Keratinocyte (primary cell): ENCODE results near the gene SMIM7. TPM values are rescaled to one million over a fixed set of nuclear protein-coding genes. Genes with fewer than 3 reads are reported as not detected.

Experiments
- DNase-seq: peaks from one replicate; pipeline ENCODE4 v3.0.0-alpha.2; 2011; ENCODE audit warnings: low read depth, missing footprints, low spot score
- FAIRE-seq: peaks from 2 replicates; lab custom pipeline; 2011; peaks lifted over from hg19 to GRCh38; lab: Jason Lieb, UNC
- H2AFZ ChIP-seq: 2 replicates; pipeline ENCODE4 v1.6.0; 2012; ENCODE audit warnings: low read length, control low read depth, inconsistent platforms; ENCODE audit not compliant: control insufficient read depth
- H3K27ac ChIP-seq: 2 replicates; pipeline ENCODE4 v1.5.1; 2011; ENCODE audit warnings: low read length; ENCODE audit not compliant: control insufficient read depth, insufficient read depth
- H3K27me3 ChIP-seq: 3 replicates; pipeline ENCODE4 v1.6.0; 2011; ENCODE audit warnings: low read length; ENCODE audit not compliant: control insufficient read depth, insufficient read depth; ENCODE audit errors: extremely low read depth
- H3K36me3 ChIP-seq, 2 experiments: 2 replicates in 1 of 2; 3 replicates in 1 of 2; pipeline ENCODE4 v1.5.1; 2011; ENCODE audit warnings: low read length in 2 of 2, mild to moderate bottlenecking in 1 of 2; ENCODE audit not compliant: control insufficient read depth in 2 of 2, insufficient read depth in 2 of 2; ENCODE audit errors: extremely low read depth in 1 of 2
- H3K4me1 ChIP-seq: 3 replicates; pipeline ENCODE4 v1.5.1; 2011; ENCODE audit warnings: low read length; ENCODE audit not compliant: control insufficient read depth, insufficient read depth; ENCODE audit errors: extremely low read depth
- H3K4me2 ChIP-seq: 3 replicates; pipeline ENCODE4 v1.6.0; 2011; ENCODE audit warnings: low read depth, low read length; ENCODE audit not compliant: control insufficient read depth, insufficient read depth; ENCODE audit errors: extremely low read depth
- H3K4me3 ChIP-seq, 3 experiments: fragments of 200-600 bp in 1 of 3; sonication (generic) in 1 of 3; 2 replicates in 2 of 3; 3 replicates in 1 of 3; pipeline ENCODE4 v1.5.1; 2011 to 2016; ENCODE audit warnings: low read length in 3 of 3, mild to moderate bottlenecking in 3 of 3, control low read depth in 2 of 3, inconsistent platforms in 1 of 3, low read depth in 1 of 3, mixed read lengths in 1 of 3, mixed run types in 1 of 3, moderate library complexity in 1 of 3; ENCODE audit not compliant: control insufficient read depth in 2 of 3, insufficient read depth in 2 of 3; ENCODE audit errors: extremely low read depth in 1 of 3
- H3K79me2 ChIP-seq: 2 replicates; pipeline ENCODE4 v1.6.0; 2012; ENCODE audit warnings: low read length; ENCODE audit not compliant: control insufficient read depth, insufficient read depth
- H3K9ac ChIP-seq: 3 replicates; pipeline ENCODE4 v1.6.0; 2011; ENCODE audit warnings: low read length; ENCODE audit not compliant: control insufficient read depth, insufficient read depth; ENCODE audit errors: extremely low read depth
- H3K9me1 ChIP-seq: 3 replicates; pipeline ENCODE4 v1.6.0; 2011; ENCODE audit warnings: low read length; ENCODE audit not compliant: control insufficient read depth, insufficient read depth; ENCODE audit errors: extremely low read depth
- H3K9me3 ChIP-seq: 2 replicates; pipeline ENCODE4 v1.5.1; 2012; ENCODE audit warnings: low read depth, low read length; ENCODE audit not compliant: control insufficient read depth
- H4K20me1 ChIP-seq: 3 replicates; pipeline ENCODE4 v1.6.0; 2011; ENCODE audit warnings: low read length; ENCODE audit not compliant: control insufficient read depth, insufficient read depth; ENCODE audit errors: extremely low read depth
- CTCF ChIP-seq, 3 experiments: IDR thresholded peaks in 1 of 3; conservative IDR thresholded peaks in 1 of 3; optimal IDR thresholded peaks in 1 of 3; 2 replicates in 2 of 3; 3 replicates in 1 of 3; pipeline versions ENCODE3 to v1.5.1; 2011; ENCODE audit warnings: low read length in 3 of 3, mild to moderate bottlenecking in 3 of 3, moderate library complexity in 2 of 3, control low read depth in 1 of 3, inconsistent platforms in 1 of 3; ENCODE audit not compliant: insufficient read depth in 2 of 3; ENCODE audit errors: extremely low read depth in 1 of 3
- EZH2 ChIP-seq: IDR thresholded peaks from one replicate; pipeline ENCODE4 v1.6.1; 2012; ENCODE audit warnings: inconsistent platforms, mild to moderate bottlenecking, low read length, moderate library complexity
- dilution Hi-C: fragments of 300-500 bp; cut with MboI; formaldehyde crosslinking; loops from one replicate; pipeline ENCODE4 v1.7.0; 2020; ENCODE audit warnings: low sequenced_read_pairs; ENCODE audit not compliant: extremely low pct_ligation_motif_present
- polyA plus RNA-seq, 5 experiments: library from polyadenylated mRNA; depleted of rRNA in 3 of 5; stranded (reverse) in 3 of 5; stranded (forward) in 1 of 5; unstranded in 1 of 5; fragments of >200 nt; gene quantifications; 1 replicate in 1 of 5; 2 replicates in 3 of 5; 3 replicates in 1 of 5; pipeline versions ENCODE4 v1.2.1 to v1.2.3, GENCODE V29; 2011 to 2012; ENCODE audit warnings: missing spikeins in 2 of 5, low read depth in 1 of 5, low replicate concordance in 1 of 5

Gene SMIM7
- polyA plus RNA-seq, 1 donor (not counting 4 experiments of a cell fraction or from before 2014, with no cell fraction given): 79.1 TPM

GRCh38 chr19:16688084-16688483 lies 28.1 kb upstream of the SMIM7 start:
- Histone ChIP-seq H4K20me1 (no peaks in the 10 kb centered on the region), H3K4me2 (no peak overlapping the region), H3K27me3 (no peaks in the 10 kb centered on the region), H3K79me2 (no peaks in the 10 kb centered on the region), H3K36me3 (no peaks in the 10 kb centered on the region), H3K9me1 (no peaks in the 10 kb centered on the region), H3K9me3 (no peaks in the 10 kb centered on the region), H2AFZ (no peak overlapping the region), H3K4me1 (peaks cover 6% of the 10 kb centered on the region), H3K9ac (no peak overlapping the region), H3K4me3 (no peak overlapping the region), H3K27ac (no peak overlapping the region)
- dilution Hi-C loops: no loop called here
- FAIRE-seq: no peak
- no peak for DNase-seq
- TF ChIP-seq EZH2: no peak
- no peak for TF ChIP-seq CTCF (optimal IDR thresholded peaks at IDR 0.05 in 1 of 3, IDR thresholded peaks at IDR 0.05 in 1 of 3, conservative IDR thresholded peaks at IDR 0.05 in 1 of 3; ENCODE audit: extremely low read depth in 1 of 3, insufficient read depth in 2 of 3, low read length in 3 of 3)

GRCh38 chr19:16684216-16684615 lies 24.3 kb upstream of the SMIM7 start:
- TF ChIP-seq CTCF (optimal IDR thresholded peaks at IDR 0.05 in 1 of 3, IDR thresholded peaks at IDR 0.05 in 1 of 3, conservative IDR thresholded peaks at IDR 0.05 in 1 of 3; ENCODE audit: extremely low read depth in 1 of 3, insufficient read depth in 2 of 3, low read length in 3 of 3): no peak
- dilution Hi-C loops: no loop called here
- DNase-seq: no peak
- Histone ChIP-seq H3K4me3 (no peak overlapping the region), H3K79me2 (no peaks in the 10 kb centered on the region), H3K27me3 (no peaks in the 10 kb centered on the region), H3K9me1 (no peaks in the 10 kb centered on the region), H4K20me1 (no peaks in the 10 kb centered on the region), H3K36me3 (peaks cover 0 to 4% of the 10 kb centered on the region in 2 experiments), H2AFZ (no peak overlapping the region), H3K4me1 (peaks cover 6% of the 10 kb centered on the region), H3K4me2 (no peak overlapping the region), H3K27ac (no peak overlapping the region), H3K9ac (no peak overlapping the region), H3K9me3 (no peaks in the 10 kb centered on the region)
- no peak for FAIRE-seq
